ENCODE data around the gene REXO1.

The REXO1 gene

GRCh38 chr19:1845642-1846041 lies 2.6 kb downstream of the REXO1 start:
- DNase-seq = no peak

- no peak for DNase-seq
These were observed 3.2 kb downstream of the REXO1 start for GRCh38 chr19:1845125-1845515.

DNA sequence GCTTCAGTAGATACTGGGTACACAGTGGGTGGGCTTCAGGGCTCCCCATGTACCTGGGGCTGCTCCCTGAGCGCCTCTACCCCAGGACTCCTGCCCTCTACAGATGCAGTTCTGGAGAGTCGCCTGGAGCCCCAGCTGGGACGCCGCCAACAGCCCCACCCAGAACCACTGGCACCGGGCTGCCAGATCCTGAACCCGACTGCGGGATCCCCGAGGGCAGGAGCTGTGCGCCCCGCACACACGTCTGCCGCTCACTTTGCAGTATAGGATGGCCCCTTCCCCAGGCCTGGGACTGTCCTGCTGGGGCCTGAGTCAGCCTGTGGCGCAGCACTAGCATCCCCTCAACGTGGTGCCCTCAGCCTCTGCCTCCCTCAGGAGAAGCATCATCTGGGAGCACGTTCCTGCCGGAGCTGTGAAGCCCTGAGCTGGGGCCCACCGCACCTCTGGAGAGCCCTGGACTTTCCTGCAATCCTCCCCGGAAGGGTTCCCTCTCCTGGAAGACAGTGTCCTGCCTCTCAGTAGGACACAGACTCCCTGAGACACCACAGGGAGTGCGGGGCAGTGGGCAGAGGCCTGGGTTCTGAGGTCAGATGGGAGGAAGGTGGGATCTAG lies 3.7 kb downstream of the REXO1 start:
- no peak for DNase-seq

GRCh38 chr19:1843646-1844394 lies 4.5 kb downstream of the REXO1 start:
- no peak for DNase-seq

- DNase-seq = no peak
These were observed 5.2 kb downstream of the REXO1 start for GRCh38 chr19:1843116-1843515.

DNA sequence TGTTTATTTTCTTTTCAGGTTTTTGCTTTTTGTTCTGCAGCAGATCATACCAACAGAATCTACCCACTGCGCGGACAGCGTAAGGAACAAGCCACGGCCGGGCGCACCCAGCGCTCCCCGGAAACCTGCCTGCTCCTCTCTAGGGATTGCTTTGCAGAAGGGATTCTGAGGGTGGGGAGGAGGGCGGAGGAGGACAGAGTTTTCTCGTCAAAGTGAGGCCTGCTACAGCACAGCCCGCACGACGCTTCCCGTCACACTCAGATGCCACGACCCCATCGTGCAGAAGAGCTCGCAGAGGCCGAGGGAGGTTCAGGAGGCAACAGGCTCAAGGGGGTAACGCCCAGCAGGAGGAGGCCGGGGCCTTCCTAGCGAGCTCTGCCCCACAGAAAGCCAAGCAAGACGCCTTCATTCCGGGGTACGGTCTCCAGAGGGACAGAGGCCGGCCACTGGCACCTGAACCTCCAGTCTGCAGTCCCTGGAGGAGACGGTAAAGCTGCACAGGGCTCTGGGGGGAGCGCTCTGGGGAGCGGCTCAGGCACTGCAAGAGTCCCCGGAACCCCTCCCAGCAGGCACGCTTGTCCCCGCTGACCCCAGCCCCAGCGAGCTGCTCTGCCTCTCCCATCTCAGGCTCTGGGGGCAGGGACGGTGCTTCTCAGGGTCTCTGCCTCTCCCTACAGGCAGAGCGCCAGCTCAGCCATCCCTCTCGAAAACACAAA lies 6.9 kb downstream of the REXO1 start:
- no peak for DNase-seq

DNA sequence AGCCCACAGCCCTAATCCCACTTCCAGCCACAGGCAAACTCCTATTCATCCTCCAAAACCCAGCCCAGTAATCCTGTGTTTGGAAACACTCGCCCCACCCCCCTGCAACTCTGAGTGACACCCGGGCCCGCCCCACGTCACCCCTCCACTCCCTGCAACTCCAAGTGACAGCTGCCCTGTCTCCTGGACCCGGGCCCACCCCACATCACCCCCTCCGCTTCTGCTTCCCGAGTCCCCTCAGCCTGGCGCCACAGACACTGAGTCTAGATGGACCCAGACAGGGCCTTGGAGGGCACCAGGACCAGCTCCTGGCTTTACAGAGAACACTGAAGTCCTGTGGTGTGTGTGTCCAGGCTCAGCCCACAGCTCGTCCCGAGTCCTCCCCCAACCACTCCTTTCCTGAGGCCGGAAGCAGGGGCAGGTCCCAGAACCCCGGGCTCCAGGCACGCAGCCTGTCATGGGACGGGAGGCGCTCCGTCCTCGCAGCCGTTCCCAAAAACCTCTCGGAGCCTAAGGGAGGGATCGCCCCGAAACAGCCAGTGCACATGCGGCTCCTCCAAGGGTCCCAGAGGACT lies 7.7 kb downstream of the REXO1 start:
- DNase-seq = no peak

GRCh38 chr19:1839658-1840540 lies 8.4 kb downstream of the REXO1 start:
- DNase-seq = no peak

DNA sequence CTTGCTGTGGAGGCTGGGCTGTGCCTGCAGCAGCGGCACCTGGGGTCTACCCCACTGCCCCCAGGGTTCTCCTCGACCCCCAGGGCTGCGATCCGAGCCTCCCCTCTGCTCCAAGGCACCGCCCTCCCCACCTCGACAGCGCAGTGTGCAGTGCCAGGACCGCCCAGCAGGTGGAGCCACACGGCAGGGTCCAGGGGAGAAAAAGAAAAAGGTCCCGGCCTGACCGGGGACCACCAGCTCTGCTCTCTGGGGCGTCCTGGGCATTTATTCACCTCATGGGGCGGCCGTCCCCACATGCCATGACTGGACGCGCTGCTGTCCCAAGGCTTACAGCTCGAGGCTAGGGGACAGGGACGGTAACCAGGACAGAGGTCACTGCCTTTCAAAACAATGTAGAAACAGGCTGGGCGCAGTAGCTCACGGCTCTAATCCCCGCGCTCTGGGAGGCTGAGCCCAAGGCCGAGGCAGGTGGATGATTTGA lies 10.6 kb downstream of the REXO1 start:
- DNase-seq = peak; percentile 70

DNA sequence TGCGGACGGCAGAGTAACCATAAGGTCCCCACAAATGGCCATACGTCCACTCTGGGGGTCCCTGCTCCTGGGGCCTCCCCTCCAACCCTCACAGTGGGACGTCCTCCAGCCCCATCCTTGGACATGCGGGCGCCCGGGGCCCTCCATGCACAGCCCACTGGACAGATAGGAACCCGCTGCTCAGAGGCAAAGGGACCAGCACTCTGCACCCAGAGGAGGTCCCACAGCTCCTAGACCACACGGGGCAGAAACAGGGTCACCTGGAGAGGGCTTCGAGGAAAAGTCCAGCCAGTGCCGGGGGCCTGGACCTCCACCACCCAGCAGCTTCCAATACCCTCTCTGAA lies 11.1 kb downstream of the REXO1 start:
- no peak for DNase-seq

DNA sequence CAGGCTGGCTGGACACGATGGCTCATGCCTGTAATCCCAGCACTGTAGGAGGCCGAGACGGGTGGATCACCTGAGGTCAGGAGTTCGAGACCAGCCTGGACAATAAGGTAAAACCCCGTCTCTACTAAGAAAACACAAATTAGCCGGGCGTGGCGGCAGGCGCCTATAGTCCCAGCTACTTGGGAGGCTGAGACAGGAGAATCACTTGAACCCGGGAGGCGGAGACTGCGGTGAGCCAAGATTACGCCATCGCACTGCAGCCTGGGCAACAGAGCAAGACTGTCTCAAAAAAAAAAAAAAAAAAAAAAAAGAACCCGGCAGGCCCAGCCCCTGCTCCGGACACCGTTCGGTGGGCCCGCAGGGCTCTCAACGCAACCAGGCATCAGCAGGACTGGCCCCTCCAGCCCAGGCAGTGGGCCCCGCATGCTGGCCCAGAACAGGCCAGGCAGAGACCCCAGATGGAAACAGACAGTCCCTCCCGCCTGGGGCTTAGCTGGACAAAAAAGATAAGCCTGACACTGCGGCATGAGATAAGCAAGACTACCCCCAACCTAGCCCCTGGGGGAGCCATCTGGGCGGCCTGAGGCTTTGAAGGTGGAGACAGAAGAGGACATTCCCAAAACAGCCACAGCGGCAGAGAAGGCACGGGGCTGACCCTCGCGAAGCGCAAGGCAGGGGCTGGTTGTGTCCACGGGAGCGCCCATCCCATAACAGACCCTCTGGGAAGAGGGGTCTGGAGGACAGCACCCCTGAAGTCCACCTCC lies 11.6 kb downstream of the REXO1 start:
- DNase-seq = no peak

DNA sequence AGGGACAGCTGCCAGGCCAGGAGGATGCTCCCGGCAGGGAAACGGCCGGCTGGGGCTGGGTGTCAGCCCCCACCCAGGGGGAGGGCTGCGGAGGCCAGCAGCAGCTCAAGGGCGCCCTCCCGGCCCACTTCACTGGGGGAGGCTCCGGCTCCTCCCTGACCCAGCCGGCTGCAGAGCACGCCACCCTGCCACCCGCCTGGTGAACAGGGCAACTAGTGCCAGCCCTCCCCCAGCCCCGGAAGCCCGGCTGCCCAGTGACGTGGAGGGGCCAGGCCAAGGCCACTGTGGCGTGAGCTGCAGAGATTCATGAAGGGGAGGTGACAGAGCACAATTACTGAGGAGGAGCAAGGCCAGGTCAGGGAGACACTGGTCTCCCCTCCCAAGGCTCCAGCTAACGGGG lies 14.7 kb downstream of the REXO1 start:
- no peak for DNase-seq

DNA sequence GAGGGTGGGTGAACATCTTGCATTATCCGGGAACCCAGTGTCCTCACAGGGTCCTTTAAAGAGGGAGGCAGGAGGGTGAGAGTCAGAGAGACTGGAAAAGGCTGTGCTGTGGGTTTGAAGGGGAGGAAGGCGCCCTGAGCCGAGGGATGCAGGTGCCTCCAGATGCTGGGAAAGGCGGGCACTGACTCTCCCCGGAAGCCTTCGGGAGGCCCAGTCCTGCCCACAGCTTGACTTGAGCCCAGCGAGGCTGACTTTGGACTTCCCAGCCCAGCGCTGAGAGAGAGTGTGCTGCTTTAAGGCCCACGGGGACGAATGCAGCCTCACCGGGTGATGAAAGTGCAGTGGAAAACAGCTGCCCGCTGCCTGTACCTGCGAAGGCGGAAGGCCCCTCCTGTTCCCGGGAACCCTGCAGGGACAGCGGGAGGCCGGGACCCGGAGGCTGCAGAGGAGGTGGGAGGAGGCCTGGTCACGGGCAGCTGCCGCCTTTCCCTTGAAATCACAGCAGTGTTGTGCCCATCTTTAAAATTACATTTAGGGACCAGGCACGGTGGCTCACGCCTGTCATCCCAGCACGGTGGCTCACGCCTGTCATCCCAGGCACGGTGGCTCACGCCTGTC lies 16.1 kb downstream of the REXO1 start:
- DNase-seq = no peak

DNA sequence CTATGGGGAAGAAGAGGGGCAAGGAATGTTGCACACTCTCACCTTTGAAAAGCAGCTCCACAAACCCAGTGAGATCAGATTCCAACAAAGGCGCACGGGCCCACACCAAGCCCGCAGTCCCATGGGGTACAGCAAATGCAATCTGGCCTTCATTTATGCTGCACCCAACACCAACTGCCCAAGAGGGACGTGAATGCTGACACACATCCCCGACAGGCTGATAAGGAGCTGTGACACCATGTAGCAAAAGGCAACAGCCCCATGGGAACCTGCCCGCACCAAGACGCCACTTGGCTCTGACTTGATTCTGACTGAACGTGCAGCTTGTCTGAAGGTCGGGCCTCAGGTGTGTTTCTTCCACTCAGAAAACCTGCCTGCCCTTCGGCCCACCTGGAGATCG lies 17.3 kb downstream of the REXO1 start:
- DNase-seq = no peak

GRCh38 chr19:1830568-1830967 lies 17.7 kb downstream of the REXO1 start:
- DNase-seq = no peak

GRCh38 chr19:1829958-1830357 lies 18.3 kb downstream of the REXO1 start:
- no peak for DNase-seq

- no peak for DNase-seq
These were observed 19.7 kb downstream of the REXO1 start for GRCh38 chr19:1828279-1829238.

- DNase-seq = no peak
These were observed 20.6 kb downstream of the REXO1 start for GRCh38 chr19:1827566-1828278.
